Hippocampal formation (tissue), 2 donors: ENCODE data around the gene EPS8L3.

Source experiments
- DNase-seq, 2 donors: peaks; one replicate each; lab custom pipeline; 2025; lab: John Stamatoyannopoulos, UW

Gene EPS8L3

DNA sequence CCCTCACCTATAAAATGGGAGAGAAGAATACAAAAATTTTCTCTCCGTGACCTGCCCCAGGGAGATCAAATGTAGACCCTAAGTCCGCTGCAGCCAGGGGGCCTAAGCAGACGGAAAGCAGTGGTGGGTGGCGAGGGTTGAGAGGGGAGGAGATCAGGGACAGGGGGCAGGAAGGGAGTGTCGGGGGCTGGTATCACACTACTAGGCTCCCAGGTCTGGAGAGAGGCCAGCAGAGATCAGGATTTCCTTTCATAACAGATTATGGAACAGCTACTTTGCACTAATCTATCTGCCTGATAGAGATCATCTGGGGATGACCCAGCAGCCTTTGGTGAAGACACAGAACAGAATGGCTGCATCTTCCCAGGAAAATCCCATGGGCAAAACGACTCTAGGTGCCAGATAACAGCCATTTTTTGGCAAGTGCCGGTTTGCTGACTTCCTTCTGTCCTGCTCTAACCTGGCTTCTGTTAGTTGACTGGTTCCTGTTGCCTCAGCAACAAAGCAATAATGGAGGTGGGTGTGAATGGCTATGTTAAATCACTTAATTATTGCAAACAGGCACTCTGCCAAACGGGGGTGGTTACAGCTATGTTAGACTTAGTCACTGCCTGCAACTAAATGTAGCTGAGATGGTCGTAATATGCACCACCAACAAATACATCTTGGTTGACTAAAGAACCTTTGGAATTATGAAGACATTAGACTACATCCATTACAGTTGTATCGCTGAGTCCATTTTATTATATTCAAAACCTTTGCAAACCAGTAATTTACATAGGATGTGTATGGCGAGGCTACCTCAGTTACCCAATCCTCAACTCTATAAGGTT is 30.0 kb upstream of the EPS8L3 start:
- no peak for DNase-seq

DNA sequence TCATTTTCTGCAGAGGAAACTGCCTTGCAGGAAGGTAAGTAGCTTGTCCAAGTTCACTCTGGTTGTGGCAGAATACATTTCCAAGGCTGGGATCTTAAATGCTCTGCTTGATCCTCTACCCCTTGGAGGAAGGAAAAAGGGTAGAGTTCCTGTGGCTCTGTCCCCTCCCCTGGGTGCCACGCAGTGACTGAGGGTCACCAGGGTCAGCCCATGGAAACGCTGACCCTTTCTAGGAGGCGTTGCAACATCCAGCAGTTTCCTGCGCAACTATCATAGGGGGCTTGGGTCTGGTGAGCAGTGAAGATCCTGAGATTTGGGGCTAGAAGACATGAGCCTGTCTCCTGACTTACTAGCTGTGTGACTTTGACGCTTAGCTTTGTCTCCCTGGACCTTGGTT is 29.4 kb upstream of the EPS8L3 start:
- DNase-seq = no peak

DNA sequence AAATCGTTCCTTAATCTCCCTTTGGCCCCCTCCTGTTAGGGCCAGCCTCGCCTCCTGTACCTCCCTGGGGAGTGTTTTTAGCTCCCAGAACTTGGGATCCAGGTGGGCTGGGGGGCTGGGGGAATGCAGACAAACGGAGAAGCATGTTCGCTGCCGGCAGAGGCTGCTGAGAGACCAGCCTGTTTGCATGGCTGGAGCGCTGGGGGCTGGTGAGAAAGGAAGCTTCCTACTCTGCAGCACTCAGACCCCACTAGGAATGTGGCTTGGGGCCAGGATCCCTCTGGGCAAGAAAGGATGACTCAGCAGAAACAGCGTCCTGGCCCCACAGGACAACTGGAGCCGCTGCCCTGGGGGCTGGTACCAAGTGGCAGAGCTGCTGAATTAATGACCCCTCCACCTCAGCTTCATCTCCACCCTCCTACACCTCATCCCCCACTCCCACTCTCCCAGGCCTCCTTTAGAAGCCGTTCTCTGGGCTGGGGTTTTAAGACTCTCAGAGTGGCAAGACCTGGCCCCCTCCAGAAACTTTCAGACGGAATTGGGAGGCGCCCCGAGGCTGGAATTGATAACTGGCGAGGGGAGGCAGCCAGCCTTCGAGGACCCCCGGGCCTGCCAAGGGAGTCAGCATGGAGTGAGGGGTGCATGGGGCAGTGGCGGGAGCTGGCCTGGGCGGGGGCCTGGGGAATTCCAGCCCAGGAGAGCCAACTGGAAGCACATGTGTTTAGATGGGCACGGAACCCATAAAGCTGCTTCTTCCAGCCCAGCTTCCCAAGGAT is 28.5 kb upstream of the EPS8L3 start:
- peak; percentile 51 to 57 for DNase-seq

DNA sequence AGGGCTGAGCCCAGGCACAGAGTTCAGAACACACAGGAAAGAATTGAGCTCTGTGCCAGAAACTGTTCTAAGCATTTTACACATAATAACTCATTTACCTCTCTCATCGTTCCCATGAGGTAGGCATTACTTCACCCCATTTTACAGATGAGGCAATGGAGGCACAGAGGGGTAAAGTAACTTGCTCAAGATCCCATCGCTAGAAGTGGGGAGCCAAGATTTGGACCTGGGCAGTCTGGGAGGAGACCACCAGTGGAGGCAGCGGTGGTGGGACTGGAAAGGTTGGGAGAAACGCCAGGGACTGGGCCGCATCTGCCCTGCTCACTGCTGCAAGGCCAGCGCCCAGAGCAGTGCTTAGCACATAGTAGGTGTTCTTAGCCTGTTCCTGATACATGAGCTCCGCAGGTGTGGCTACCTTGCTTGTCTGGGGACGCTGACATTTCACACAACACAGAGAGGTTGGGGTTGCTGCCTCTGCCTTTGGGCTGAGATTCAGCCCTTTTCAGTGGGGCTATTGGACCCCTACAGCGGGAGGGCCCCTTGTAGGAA is 27.8 kb upstream of the EPS8L3 start:
- no peak for DNase-seq

DNA sequence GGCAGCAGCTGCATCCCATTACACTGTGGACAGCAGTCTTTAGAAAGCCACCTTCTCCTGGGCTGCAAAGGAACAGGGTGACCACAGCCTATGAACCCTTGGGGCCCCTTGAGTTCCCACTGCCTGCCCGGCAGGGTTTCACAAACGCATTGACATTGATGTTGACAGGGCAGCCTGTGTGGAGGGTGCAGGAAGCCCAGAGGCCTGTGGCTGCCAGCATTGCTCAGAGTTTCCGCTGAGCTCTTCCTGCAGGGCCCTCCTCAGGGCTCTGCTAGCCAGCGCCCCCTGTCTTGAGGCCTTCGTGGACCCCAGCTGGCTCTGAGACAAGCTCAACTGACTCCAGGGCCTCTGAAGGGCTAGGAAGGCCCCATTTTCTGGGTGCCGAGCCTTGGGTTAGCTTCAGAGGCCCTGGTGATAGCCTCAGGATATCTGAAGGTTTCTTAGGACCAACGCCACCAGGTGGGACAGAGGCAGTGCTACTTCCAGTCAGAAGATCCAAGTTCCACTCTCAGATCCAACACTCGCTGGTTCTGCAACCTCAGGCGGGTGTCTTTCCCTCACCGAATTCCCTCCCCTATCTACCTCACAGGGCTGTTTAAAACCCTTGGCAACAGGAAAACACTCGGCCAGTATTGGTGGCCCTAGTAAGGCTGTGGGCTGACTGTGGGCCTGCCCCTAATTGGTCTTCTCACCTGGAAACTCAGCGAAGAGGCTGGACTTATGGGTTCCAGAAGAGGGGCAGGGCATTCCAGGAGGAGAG is 27.2 kb upstream of the EPS8L3 start:
- DNase-seq = no peak

DNA sequence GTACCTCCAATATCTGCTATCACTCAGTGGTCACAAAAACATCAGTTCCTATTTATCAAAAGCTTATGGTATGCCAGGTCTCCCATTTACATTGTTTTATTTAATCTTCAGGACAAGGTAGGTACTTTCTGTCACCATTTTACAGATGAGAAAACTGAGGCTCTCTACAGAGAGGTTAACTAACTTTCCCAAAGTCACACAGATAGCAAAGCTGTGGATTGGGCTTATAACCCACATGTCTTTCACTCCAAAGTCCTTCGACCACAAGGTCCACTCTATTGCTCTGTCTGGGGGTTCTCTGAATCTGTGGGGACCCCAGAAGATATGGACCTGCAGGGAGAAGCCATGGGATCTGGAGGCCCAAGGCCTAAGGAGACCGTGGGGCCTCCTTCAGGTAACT is 26.6 kb upstream of the EPS8L3 start:
- no peak for DNase-seq

DNA sequence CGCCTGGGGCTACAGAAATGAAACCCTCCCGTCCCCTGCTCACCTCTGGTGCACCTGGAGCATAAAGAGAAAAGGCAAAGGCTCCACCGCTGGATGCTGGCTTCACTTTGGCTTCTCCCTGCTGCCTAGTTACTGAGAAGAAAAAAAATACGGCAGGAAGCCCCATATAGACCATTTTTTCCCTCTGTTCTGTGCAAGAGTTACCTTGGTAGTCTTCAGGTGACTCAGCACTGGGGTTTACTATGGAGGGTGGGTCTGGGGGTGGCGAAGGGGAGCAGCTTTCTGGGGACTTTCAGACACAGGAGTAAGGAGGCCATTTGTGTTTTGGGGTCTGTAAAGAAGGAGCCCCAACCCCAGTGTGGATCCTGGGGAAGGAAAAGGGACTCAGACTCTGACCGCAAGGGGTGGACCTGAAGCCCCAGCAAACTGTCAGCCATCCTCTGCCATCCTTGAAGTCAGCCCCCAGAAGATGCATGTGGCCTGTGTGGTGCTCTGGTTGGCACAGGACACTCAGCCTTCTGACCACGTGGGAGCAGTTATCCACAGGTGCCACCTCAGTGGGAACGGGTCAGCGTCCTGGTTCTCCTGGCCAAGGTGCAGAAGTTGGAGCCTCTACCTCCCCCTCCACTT is 25.9 kb upstream of the EPS8L3 start:
- DNase-seq = no peak

DNA sequence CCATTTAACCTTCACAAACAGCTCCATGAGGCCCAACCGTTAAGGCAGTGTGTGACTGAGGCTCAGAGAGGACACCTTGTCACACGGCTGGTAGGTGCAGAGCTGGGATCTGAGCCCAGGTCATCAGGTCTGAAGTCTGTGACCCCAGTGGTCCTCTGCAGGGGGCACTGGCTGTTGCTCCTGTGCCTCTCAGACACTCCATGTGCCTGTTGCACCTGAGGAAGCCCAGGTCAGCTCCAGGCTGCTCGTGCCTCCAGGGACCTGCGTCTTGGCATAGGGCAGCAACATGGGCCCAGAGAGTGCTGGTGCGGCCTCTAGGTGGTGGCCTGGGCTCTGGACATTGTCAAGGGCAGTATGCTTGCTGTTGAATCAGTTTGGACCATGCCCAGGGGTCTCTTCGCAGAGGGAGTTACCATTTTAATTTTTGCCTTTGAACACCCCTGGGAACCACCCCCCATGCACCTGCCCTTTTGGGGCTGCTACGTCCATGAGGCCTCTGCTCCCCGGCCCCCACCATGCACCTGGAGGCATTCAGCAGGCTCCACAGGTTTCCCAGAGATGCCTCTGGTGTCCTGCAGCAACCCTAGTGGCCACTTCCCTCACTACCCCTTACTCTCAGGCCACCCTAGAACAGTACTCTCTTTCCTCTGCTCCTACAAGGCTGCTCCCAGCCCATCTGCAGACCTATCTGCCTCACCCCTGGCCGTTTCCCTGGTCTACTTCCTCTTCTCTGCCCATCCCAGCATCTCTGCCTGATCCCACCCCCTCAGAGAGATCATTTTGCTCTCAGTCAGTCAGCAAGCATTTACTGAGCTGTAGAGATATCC is 25.2 kb upstream of the EPS8L3 start:
- no peak for DNase-seq

DNA sequence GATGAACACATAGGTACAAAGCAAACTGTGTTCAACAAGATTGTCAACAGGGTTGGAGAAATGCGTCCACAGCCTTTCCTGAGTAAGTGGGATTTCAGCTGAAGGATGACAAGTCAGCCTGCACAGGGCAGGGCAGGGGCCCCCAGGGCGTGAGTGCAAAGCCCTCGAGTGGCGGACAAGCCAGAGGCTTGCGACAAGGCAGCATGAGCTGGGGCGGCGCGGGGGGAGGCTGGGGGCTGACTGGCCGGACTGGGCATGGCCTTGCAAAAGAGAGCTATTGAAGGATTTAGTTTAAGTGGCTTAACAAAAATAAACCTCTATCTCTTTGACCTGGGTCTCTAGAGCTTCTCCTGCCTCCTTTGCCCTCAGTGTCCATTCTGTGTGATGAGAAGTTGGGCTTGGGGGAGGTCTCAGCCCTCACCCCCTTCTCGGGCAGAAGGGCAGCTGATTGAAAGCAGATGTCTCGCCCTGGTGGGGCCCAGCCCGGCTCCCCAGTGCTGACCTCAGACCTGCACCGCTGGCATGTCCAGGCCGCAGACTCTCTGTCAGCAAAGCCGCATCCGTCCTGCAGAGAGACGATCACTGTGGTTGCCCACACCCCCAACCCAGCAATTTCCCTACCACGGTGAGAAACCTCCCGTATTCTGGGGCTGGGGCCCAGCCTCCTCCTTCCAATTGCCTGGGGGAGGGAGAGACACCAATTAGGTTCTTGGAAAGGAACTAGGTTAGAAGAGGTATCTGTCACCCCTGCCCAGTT is 24.3 kb upstream of the EPS8L3 start:
- no peak for DNase-seq

DNA sequence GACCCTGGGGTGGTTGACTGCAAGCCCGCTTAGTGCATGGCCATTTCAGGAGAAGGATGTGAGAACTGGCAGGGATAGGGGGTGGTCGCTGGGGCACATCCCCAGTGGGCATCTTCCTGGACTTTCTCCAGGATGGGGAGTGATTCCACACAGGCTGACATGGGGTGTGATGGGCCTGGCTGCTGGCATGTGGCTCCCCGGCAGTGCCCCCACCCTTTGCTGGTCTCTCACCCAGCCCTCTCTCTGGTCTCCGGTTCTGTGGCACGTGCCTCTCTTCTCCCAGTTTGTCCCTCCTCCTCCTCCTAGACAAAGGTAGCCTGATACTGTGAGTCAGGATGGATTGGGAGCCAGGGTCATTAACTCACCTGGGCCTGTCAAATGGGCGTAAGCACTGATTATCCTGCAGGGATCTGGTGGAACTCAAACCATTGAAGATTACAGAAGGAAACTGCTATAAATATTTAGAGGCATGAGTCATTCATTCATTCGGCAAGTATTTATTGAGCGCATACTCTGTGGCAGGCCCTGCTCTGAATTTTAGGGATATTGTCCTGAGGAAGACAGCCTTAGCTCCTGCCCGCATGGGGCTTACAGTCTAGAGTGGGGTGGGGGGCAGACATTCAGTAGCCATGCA is 23.6 kb upstream of the EPS8L3 start:
- no peak for DNase-seq

DNA sequence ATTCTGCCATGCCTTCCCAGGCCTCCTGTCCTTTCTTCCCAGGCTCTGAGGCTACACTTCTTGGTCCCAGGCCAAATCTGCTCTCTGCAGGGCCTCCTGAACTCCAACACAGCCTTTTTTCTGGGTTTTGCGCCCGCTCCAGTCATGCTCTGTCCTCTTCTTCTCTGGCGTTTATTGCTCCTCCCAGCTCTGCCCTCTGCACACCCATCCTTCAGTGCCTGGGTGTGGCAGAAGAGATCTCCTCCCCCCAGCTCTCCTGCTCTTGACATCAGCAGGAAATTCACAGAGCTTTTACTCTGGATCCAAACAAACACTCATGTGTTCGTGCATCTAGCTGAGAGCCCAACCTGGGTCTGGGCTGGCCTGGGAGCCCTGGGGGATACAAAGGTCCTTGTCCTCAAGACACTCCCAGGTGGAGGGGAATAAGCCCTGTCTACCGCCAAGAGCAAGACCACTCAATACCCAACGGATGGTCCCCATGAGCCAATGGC is 22.9 kb upstream of the EPS8L3 start:
- no peak for DNase-seq

DNA sequence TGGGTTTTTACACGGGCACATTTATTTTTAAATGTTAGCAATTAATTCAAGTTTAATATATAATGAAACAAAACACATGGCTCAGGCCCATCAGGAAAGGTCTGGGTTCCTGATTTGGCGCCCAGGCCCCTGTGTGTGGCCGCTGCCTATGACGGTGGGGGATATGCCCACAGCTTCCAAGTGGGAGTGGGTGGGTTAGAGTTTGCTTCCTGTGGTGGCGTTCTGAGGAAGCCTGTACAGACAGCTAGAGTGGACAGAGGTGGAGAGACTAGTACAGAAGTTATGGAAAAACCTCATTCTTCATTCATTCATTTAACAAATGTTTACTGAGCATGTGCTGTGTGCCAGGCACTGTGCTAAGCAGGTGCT is 22.4 kb upstream of the EPS8L3 start:
- DNase-seq = no peak

DNA sequence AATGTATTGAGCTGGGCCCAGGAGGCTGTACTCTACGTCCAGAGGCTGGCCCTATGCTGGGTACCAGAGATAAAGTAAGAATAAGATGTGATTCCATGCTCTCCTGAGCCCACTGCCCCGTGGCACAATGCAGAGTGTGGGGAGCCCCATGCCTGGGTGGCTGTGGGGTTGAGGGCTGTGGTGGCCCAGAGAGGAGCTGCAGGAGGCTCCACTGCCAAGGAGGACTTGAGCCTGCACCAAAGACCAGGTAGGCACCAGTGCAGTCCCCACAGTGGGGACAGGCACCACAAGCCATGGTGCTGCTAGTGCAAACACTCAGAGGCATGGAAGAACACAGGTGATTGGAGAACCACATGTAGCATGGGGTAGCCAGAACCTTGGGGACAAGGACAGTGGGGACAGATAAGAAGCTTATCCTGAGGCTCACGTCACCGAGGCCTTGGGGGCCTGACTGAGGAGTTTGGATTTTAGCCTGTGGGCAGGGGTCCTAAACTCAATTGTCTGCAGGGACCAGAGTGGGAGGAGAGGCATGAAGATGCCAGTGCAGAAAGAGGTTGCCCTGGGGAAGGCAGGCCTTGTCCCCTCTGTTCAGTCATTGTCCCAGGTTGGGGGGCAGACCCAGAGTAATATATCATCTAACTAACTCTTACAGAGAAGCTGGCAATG is 21.9 kb upstream of the EPS8L3 start:
- DNase-seq = no peak

DNA sequence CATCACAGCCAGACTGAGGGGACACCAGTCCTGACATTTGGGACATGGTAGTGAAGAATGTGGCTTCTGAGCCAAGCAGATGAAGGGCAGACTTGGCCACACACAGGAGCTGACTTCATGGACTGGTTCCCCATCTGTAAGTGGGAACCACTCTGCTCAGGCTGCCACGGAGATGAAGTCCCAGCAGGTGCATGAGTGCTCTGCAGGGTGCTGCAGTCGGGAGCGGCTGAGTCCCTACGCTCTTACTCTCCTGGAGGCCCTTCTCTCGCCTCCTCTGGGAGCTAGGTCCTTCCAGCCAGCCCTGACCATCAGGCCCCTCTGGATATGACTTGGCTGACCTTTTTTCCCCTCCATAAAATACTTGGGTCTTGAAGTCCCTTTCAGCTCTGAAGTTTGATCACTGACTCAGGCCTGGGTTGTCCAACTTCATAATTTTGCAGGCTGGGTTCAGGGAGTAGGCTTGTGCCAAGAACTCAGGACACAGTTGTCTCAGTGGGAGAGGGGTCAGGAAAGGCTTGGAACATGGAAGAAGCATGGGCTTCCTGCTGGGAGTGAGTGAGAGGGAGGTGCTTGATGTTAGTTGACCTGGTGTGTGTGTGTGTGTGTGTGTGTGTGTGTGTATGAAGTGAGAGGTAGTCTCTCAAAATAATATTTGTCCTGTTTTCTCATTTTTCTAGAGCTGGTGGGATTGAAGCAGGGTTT is 21.0 kb upstream of the EPS8L3 start:
- no peak for DNase-seq

DNA sequence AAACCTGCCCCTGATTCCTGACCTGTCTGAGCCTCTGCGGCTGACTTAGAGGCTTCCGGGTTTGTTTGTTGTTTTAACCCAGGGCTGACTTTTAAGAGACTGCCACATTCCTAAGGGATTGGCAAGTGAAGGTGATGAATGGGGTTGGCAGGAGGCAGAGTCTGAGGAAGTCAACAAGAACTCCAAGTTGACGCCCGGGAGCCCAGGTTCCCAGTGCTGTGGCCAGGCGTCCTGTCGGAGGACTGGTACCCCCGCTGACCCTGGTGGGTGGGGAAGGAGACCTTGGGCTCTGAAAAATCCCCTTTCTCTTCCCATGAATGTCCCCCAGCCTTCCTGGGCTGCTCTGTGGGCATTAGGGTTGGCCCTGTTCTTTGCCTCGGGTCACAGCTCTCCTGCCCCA is 19.7 kb upstream of the EPS8L3 start:
- no peak for DNase-seq

DNA sequence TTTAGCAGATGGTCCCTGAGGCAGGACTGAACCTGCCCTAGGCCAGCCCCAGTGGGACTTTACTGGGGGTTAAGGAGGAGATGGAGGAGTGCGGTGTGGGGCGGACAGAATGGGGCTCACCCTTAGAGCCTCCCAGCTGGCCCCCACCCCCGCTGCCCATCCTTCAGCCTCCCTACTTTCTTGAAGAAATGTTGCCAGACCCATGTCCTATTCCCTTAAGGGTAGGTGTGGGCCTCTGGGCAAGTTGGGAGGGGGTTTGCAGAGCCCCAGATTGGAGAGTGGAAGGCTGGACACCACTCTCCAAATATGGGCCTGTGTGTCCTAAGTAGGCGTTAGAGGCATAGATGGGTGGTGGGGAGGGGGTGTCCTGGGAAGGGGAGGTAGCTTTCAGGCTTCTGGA is 19.2 kb upstream of the EPS8L3 start:
- DNase-seq = no peak

DNA sequence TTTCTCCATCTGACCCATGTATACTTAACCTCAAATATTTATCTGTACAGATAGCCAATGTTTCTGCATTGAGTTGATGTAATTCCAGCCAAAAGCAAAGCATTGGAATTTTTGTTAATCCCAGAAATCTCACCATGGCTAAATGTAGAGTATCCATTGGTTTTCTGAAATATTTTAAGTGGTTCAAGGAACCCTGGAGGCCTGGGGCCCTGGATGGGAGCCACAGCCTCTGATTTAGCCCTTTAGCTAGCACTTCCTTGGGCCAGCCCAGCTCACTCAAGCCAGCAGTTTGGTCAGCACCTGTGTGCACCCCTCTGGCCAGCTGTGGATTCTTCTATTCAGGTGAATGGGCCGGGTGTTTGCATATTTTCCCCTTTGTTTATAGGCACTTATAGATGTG is 18.8 kb upstream of the EPS8L3 start:
- no peak for DNase-seq

DNA sequence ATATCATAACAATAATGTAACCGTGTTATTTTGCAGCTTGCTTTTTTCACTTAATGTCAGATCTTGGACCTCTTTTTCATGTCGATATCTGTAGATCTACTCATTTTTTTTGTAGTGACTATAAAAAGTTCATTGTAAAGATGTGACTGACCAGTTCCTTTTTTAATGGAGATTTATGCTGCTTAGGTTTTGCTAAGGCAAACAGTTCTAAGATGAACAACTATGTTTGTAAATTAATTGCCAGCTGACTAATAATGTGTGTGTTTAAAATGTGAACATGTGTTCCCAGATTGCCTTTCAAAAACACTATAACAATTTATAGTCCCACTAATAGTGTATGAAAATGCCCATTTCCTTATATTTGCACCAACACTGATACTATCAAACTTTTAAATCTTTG is 18.1 kb upstream of the EPS8L3 start:
- no peak for DNase-seq
